DOHH2 (cell line): Measurements from ENCODE around the gene GALNT18.

ENCODE experiments used
- H3F3A ChIP-seq: fragments of 200-600 bp; sonication (generic), shearing (Covaris generic); 2 replicates; pipeline ENCODE4 v1.6.0; 2016; ENCODE audit warnings: antibody characterized with exemption, mild to moderate bottlenecking; ENCODE audit not compliant: control insufficient read depth, insufficient read depth
- H3K27ac ChIP-seq: fragments of 200-600 bp; sonication (generic); 2 replicates; pipeline ENCODE4 v1.5.1; 2014; ENCODE audit warnings: low read depth, mild to moderate bottlenecking, low read length, moderate library complexity
- H3K27me3 ChIP-seq: fragments of 200-600 bp; sonication (generic); 2 replicates; pipeline ENCODE4 v1.6.1; 2014; ENCODE audit warnings: mild to moderate bottlenecking, low read length, mixed read lengths; ENCODE audit not compliant: control insufficient read depth
- H3K36me3 ChIP-seq: fragments of 200-600 bp; sonication (generic); 2 replicates; pipeline ENCODE4 v1.6.1; 2014; ENCODE audit warnings: mild to moderate bottlenecking, low read length, moderate library complexity, mixed read lengths; ENCODE audit not compliant: control insufficient read depth
- H3K4me1 ChIP-seq: fragments of 200-600 bp; sonication (generic); 2 replicates; pipeline ENCODE4 v1.6.1; 2014; ENCODE audit warnings: mild to moderate bottlenecking, low read length, mixed read lengths; ENCODE audit not compliant: control insufficient read depth
- H3K4me2 ChIP-seq: fragments of 200-600 bp; sonication (generic); 2 replicates; pipeline ENCODE4 v1.6.0; 2014; ENCODE audit warnings: mild to moderate bottlenecking, low read length, moderate library complexity
- H3K4me3 ChIP-seq: fragments of 200-600 bp; sonication (generic); 2 replicates; pipeline ENCODE4 v1.5.1; 2014; ENCODE audit warnings: mild to moderate bottlenecking, low read length, mixed read lengths
- H3K79me2 ChIP-seq: fragments of 200-600 bp; sonication (generic); 2 replicates; pipeline ENCODE4 v1.6.1; 2014; ENCODE audit warnings: mild to moderate bottlenecking, low read length, mixed read lengths; ENCODE audit not compliant: control insufficient read depth
- H3K9me2 ChIP-seq: fragments of 200-600 bp; sonication (generic); replicated peaks from 2 replicates; pipeline ENCODE4 v1.6.1; 2014; ENCODE audit warnings: mild to moderate bottlenecking, low read length, mixed read lengths; ENCODE audit not compliant: control insufficient read depth
- H3K9me3 ChIP-seq: fragments of 200-600 bp; sonication (generic); 2 replicates; pipeline ENCODE4 v1.6.1; 2014; ENCODE audit warnings: antibody characterized with exemption, low read length, mixed read lengths; ENCODE audit not compliant: control insufficient read depth, insufficient read depth
- H4K20me1 ChIP-seq: fragments of 200-600 bp; sonication (generic); 2 replicates; pipeline ENCODE4 v1.6.0; 2014; ENCODE audit warnings: low read depth, mild to moderate bottlenecking, antibody characterized with exemption, low read length, moderate library complexity; ENCODE audit not compliant: control insufficient read depth, insufficient read depth
- CTCF ChIP-seq: fragments of 200-600 bp; sonication (generic); IDR thresholded peaks from one replicate; pipeline ENCODE4 v1.5.1; 2014; ENCODE audit warnings: antibody characterized with exemption, mild to moderate bottlenecking, low read depth, low read length; ENCODE audit not compliant: poor library complexity, severe bottlenecking
- EZH2phosphoT487 ChIP-seq: fragments of 200-600 bp; sonication (generic); IDR thresholded peaks from 2 replicates; pipeline ENCODE4 v1.6.1; 2017; ENCODE audit warnings: borderline replicate concordance, mild to moderate bottlenecking, antibody characterized with exemption, low read length, moderate library complexity, mixed read lengths

GALNT18 gene

GRCh38 chr11:11268706-11269105 is 353.1 kb downstream of the GALNT18 start:
- Histone ChIP-seq H3K27me3 (0 out of 2 replicates have a peak, but pooled peaks cover 3% of the 10 kb centered on the region), H3F3A (no peaks in the 10 kb centered on the region), H3K36me3 (no peaks in the 10 kb centered on the region), H3K4me2 (no peak overlapping the region), H3K9me2 (no peaks in the 10 kb centered on the region), H4K20me1 (no peaks in the 10 kb centered on the region), H3K27ac (no peak overlapping the region), H3K9me3 (no peaks in the 10 kb centered on the region), H3K79me2 (no peaks in the 10 kb centered on the region), H3K4me3 (no peak overlapping the region), H3K4me1 (peaks cover 40% of the 10 kb centered on the region)
- TF ChIP-seq EZH2phosphoT487 (no peak), CTCF (no peak)

GRCh38 chr11:11268119-11268518 is 353.7 kb downstream of the GALNT18 start:
- H3K36me3 ChIP-seq, result no peaks in the 10 kb centered on the region
- H3K27ac ChIP-seq, result no peak overlapping the region
- no peaks in the 10 kb centered on the region for H3K9me2 ChIP-seq
- no peaks in the 10 kb centered on the region for H3K9me3 ChIP-seq
- no peaks in the 10 kb centered on the region for H4K20me1 ChIP-seq
- H3K79me2 ChIP-seq, result no peaks in the 10 kb centered on the region
- no peak overlapping the region for H3K4me3 ChIP-seq
- H3F3A ChIP-seq, result no peaks in the 10 kb centered on the region
- no peak overlapping the region for H3K4me2 ChIP-seq
- TF ChIP-seq CTCF (no peak), EZH2phosphoT487 (no peak)
- H3K4me1 ChIP-seq, result peaks cover 46% of the 10 kb centered on the region
- H3K27me3 ChIP-seq, result 0 out of 2 replicates have a peak, but pooled peaks cover 3% of the 10 kb centered on the region

GRCh38 chr11:11267312-11267711 is 354.5 kb downstream of the GALNT18 start:
- H3K4me2 ChIP-seq, result no peak overlapping the region
- no peaks in the 10 kb centered on the region for H3K9me2 ChIP-seq
- no peaks in the 10 kb centered on the region for H3K9me3 ChIP-seq
- TF ChIP-seq CTCF (no peak), EZH2phosphoT487 (no peak)
- H3K4me3 ChIP-seq, result no peak overlapping the region
- no peaks in the 10 kb centered on the region for H3K27me3 ChIP-seq
- H3K27ac ChIP-seq, result no peak overlapping the region
- H3F3A ChIP-seq, result no peaks in the 10 kb centered on the region
- H4K20me1 ChIP-seq, result no peaks in the 10 kb centered on the region
- no peaks in the 10 kb centered on the region for H3K36me3 ChIP-seq
- H3K79me2 ChIP-seq, result no peaks in the 10 kb centered on the region
- H3K4me1 ChIP-seq, result peaks cover 54% of the 10 kb centered on the region
